NB4 (cell line): Measurements from ENCODE around the gene POLR2C.

Source experiments
- DNase-seq: peaks from one replicate; pipeline ENCODE4 v3.0.0; 2010; ENCODE audit warnings: low read depth
- H3K4me3 ChIP-seq: one replicate; pipeline ENCODE4 v1.5.1; 2011; ENCODE audit warnings: mild to moderate bottlenecking, low read depth, low read length, moderate library complexity
- CTCF ChIP-seq: IDR thresholded peaks from one replicate; pipeline ENCODE4 v1.5.1; 2012; ENCODE audit warnings: low read depth, low read length
- MAX ChIP-seq: IDR thresholded peaks from 2 replicates; pipeline ENCODE4 v1.6.1; 2011; ENCODE audit warnings: low read depth, low read length
- MYC ChIP-seq: IDR thresholded peaks from 2 replicates; pipeline ENCODE4 v1.6.1; 2011; ENCODE audit warnings: low read depth, low read length
- POLR2A ChIP-seq: IDR thresholded peaks from 2 replicates; pipeline ENCODE4 v1.6.1; 2011; ENCODE audit warnings: mild to moderate bottlenecking; ENCODE audit not compliant: insufficient read length; ENCODE audit errors: extremely low read depth

The POLR2C gene

GRCh38 chr16:57507136-57508034, 44.9 kb downstream of the POLR2C start:
- no peak overlapping the region for H3K4me3 ChIP-seq
- TF ChIP-seq MAX (no peak), CTCF (no peak), POLR2A (no peak), MYC (no peak)
- DNase-seq, result no peak

GRCh38 chr16:57508035-57508425, 45.6 kb downstream of the POLR2C start:
- TF ChIP-seq MAX (no peak), CTCF (no peak), POLR2A (no peak), MYC (no peak)
- no peak overlapping the region for H3K4me3 ChIP-seq
- no peak for DNase-seq

GRCh38 chr16:57509231-57509923, 46.9 kb downstream of the POLR2C start:
- no peak for DNase-seq
- TF ChIP-seq CTCF, result no peak
- TF ChIP-seq MAX, result no peak
- H3K4me3 ChIP-seq, result no peak overlapping the region

- no peak overlapping the region for H3K4me3 ChIP-seq
- DNase-seq, result no peak
- no peak for TF ChIP-seq CTCF
- no peak for TF ChIP-seq MAX
- no peak for TF ChIP-seq MYC
- TF ChIP-seq POLR2A, result no peak
These were observed 47.8 kb downstream of the POLR2C start for GRCh38 chr16:57510016-57510871.

- H3K4me3 ChIP-seq, result no peak overlapping the region
- TF ChIP-seq CTCF, result no peak
- no peak for TF ChIP-seq POLR2A
- no peak for TF ChIP-seq MYC
- TF ChIP-seq MAX, result no peak
- no peak for DNase-seq
These were observed 50.0 kb downstream of the POLR2C start for GRCh38 chr16:57512296-57513001.
